NCI-H2196 (cell line): ENCODE measurements around the gene ADPRS.
A peak's percentile ranks its signal among the peaks of the same experiment; 100 is the strongest.

Source experiments
- DNase-seq: peaks from one replicate; lab custom pipeline; 2025; ENCODE audit not compliant: unreplicated experiment; lab: John Stamatoyannopoulos, UW

Gene ADPRS

GRCh38 chr1:36107394-36107793 is 18.7 kb downstream of the ADPRS start:
- no peak for DNase-seq

GRCh38 chr1:36108314-36108713 is 19.6 kb downstream of the ADPRS start:
- DNase-seq: no peak

- DNase-seq: peak; percentile 13
Observed at GRCh38 chr1:36109041-36109679, 20.5 kb downstream of the ADPRS start.

GRCh38 chr1:36111151-36111550 is 22.5 kb downstream of the ADPRS start:
- DNase-seq: no peak

- DNase-seq: no peak
Observed at GRCh38 chr1:36112823-36113222, 24.1 kb downstream of the ADPRS start.

GRCh38 chr1:36114371-36114770 is 25.7 kb downstream of the ADPRS start:
- DNase-seq: no peak

- DNase-seq: no peak
Observed at GRCh38 chr1:36115200-36115669, 26.5 kb downstream of the ADPRS start.

GRCh38 chr1:36115931-36116330 is 27.2 kb downstream of the ADPRS start:
- no peak for DNase-seq

- no peak for DNase-seq
Observed at GRCh38 chr1:36116901-36117300, 28.2 kb downstream of the ADPRS start.

- no peak for DNase-seq
Observed at GRCh38 chr1:36118447-36119204, 29.9 kb downstream of the ADPRS start.

- DNase-seq: no peak
Observed at GRCh38 chr1:36119456-36119855, 30.8 kb downstream of the ADPRS start.

GRCh38 chr1:36122062-36123030 is 33.7 kb downstream of the ADPRS start:
- DNase-seq: no peak

GRCh38 chr1:36123356-36123755 is 34.7 kb downstream of the ADPRS start:
- no peak for DNase-seq

GRCh38 chr1:36124404-36125128 is 35.9 kb downstream of the ADPRS start:
- DNase-seq: no peak

GRCh38 chr1:36125129-36125991 is 36.7 kb downstream of the ADPRS start, which contains the start of gene COL8A2:
Gene COL8A2, minus strand, starts transcription at chr1:36125222. Its CDS starts 24,980 bp downstream, at chr1:36100242.
- DNase-seq: no peak

GRCh38 chr1:36126005-36126716 is 37.5 kb downstream of the ADPRS start:
- no peak for DNase-seq

- no peak for DNase-seq
Observed at GRCh38 chr1:36126797-36127500, 38.3 kb downstream of the ADPRS start.

GRCh38 chr1:36128126-36128904 is 39.6 kb downstream of the ADPRS start:
- no peak for DNase-seq
